Skeletal muscle tissue (tissue), 4 donors: ENCODE measurements around the gene OTOG. TPM values are rescaled to one million over a fixed set of nuclear protein-coding genes. Genes with fewer than 3 reads are reported as not detected.

Source experiments
- H3K27ac ChIP-seq: one replicate; pipeline ENCODE4 v1.7.0; 2013; ENCODE audit warnings: mild to moderate bottlenecking, low read depth, low read length, inconsistent platforms
- H3K27me3 ChIP-seq, 3 donors: one replicate each; pipeline ENCODE4 v1.7.0; 2013; ENCODE audit warnings: low read length in 3 of 3; ENCODE audit not compliant: control insufficient read depth in 3 of 3, insufficient read depth in 3 of 3
- H3K36me3 ChIP-seq, 3 donors: one replicate each; pipeline ENCODE4 v1.7.0; 2013; ENCODE audit warnings: low read length in 3 of 3; ENCODE audit not compliant: control insufficient read depth in 3 of 3, insufficient read depth in 3 of 3
- H3K4me1 ChIP-seq, 3 donors: one replicate each; pipeline ENCODE4 v1.7.0; 2013; ENCODE audit warnings: low read length in 3 of 3, mild to moderate bottlenecking in 3 of 3; ENCODE audit not compliant: control insufficient read depth in 3 of 3, insufficient read depth in 3 of 3
- H3K4me3 ChIP-seq, 3 donors: one replicate each; pipeline ENCODE4 v1.7.0; 2013; ENCODE audit warnings: low read length in 3 of 3
- H3K9ac ChIP-seq, 3 donors: one replicate each; pipeline ENCODE4 v1.7.0; 2013; ENCODE audit warnings: low read length in 3 of 3, mild to moderate bottlenecking in 3 of 3, moderate library complexity in 2 of 3, low read depth in 1 of 3
- H3K9me3 ChIP-seq, 3 donors: one replicate each; pipeline ENCODE4 v1.7.0; 2013; ENCODE audit warnings: low read length in 3 of 3; ENCODE audit not compliant: control insufficient read depth in 3 of 3
- total RNA-seq: library from RNA; depleted of rRNA; stranded (reverse); fragments of >200 nt; gene quantifications from one replicate; pipeline ENCODE4 v1.2.3, GENCODE V29; 2014
- donor health status: Osteomylitis.

Gene OTOG
- total RNA-seq, 1 donor from 2014 or later: under 0.01 TPM

DNA sequence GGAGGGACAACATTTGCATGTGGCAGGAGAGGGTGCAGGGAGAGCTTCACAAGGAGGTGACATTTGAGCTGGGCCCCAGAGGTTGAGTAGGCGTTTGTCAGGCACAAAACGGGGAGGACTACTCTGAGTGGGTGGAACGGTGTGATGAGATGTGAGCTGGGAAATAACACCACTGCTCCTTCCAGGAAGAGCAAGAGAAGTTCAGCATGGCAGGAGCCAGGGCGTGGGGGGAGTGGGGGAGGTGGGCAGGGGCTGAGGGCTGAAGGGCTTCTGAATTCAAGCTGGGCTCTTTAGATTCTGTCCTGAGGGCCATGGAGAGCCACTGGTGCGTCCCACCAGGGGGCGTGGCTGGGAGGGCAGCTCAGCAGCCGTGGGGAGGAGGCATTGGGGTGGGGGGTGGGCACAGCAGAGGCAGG lies 54.2 kb downstream of the OTOG start:
- no peak overlapping the region for H3K4me3 ChIP-seq
- no peak overlapping the region for H3K27ac ChIP-seq
- no peaks in the 10 kb centered on the region for H3K36me3 ChIP-seq
- H3K9me3 ChIP-seq: no peaks in the 10 kb centered on the region
- peaks cover under 1 to 16% (median 9%) of the 10 kb centered on the region in 3 donors for H3K4me1 ChIP-seq
- H3K27me3 ChIP-seq: no peaks in the 10 kb centered on the region
- H3K9ac ChIP-seq: no peak overlapping the region

DNA sequence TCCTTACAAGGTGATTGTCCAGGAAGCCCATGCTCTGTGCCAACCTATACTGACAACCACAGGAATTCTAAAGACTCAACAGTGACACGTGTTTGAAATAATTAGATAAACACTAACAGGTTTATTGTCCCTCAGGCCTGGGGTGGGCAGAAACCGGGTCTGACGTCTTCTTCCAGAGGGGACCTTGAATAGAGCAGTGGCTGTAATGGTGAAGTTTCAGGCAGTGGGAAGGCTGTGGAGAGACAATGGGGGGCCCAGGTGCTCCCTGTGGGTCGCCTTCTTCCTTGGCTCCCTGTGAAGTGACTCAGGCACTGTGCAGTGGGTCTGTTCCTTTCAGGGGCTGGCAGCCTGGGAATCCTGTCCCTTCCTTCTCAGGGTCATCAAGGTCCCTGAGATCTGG lies 54.6 kb downstream of the OTOG start:
- no peaks in the 10 kb centered on the region for H3K27me3 ChIP-seq

DNA sequence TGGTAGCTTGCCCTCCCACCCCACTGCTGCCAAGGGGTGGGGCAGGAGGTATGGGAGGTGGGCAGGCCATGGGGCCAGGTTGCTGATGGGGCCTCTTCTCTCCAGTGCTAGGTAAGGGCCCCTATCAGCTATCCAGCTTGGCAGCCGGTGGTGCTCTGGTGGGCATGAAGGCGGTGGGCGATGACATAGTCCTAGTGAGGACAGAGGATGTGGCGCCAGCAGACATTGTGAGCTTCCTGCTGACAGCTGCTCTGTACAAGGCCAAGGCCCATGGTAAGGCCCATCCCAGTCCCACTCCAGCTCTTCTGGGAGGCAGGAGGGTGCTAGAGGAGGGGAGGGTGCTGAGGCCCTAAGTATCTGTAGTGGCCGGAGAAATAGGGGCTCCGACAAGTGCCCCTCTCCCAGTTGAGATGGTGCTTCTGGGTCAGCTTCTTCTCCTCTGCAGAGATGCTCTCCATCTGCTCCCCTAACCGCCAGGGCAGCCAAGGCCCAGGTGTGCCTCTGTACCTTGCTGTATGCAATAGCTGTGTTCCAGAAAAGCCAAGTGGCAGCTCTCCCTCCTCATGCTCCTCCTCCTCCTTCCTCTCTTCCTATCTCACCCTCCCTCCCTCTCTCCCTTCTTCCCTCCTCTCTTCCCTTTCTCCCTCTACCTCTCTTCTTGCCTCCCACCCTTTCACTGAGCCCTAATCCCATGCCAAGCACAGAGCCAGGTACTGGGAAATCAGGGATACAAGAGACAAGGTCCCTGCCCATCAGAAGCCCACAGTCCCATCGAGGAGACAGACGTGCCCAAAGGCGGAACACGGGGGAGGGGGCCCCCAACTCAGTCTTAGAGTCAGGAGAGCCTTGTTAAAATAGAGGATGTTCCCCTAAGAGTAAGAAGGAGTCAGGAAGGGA lies 55.3 kb downstream of the OTOG start:
- Histone ChIP-seq H3K27ac (no peak overlapping the region), H3K36me3 (no peaks in the 10 kb centered on the region), H3K27me3 (no peaks in the 10 kb centered on the region), H3K9me3 (no peaks in the 10 kb centered on the region), H3K4me1 (peaks cover 4 to 21% (median 13%) of the 10 kb centered on the region in 3 donors), H3K9ac (peak overlapping the region in 1 of 3 donors; percentile 25), H3K4me3 (no peak overlapping the region)

More for the DNA sequence above, 54.6 kb downstream of the OTOG start:
- H3K9me3 ChIP-seq: no peaks in the 10 kb centered on the region
- no peak overlapping the region for H3K4me3 ChIP-seq
- peak overlapping the region in 1 of 3 donors; percentile 25 for H3K9ac ChIP-seq
- no peaks in the 10 kb centered on the region for H3K36me3 ChIP-seq
- H3K27ac ChIP-seq: no peak overlapping the region
- peaks cover 4 to 20% (median 13%) of the 10 kb centered on the region in 3 donors for H3K4me1 ChIP-seq

DNA sequence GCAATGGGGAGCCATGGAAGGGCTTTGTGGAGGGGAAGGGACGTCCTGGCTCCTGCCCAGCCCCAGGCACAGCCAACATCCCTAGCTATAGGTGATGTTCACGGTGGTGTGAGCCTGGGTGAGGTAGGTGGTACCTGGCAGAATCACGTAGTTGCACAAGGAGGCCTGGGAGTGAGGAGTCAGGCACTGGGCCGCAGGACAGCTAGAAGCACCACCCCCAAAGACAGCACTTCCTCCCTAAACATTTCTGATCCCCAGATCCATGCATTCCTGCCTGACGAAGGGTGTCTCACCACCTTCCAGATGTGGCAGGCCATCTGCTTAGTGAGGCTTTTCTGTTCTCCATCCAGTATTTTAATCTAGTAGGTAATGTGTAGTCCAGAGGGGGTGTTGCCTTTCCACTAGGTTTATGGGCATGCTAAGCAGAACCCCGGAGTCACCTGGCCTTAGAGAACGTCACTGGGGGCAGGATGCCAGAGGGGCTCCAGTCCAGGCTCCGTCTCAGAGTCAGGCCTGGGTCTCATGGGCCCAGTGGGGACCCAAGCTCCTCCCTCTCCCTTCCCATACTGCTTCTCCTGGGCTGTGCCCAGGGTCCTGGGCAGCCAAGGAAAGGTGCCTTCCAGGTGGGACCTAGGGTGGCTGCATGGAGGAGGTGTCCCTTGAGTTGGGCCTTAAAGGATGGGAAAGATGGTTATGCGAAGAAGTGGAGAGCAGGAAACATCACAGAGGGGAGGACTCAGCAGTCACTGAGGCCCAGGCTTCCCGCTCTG lies 56.2 kb downstream of the OTOG start:
- H3K9ac ChIP-seq: no peak overlapping the region
- H3K4me3 ChIP-seq: no peak overlapping the region
- no peak overlapping the region for H3K27ac ChIP-seq
- no peaks in the 10 kb centered on the region for H3K27me3 ChIP-seq
- H3K4me1 ChIP-seq: peaks cover 4 to 21% (median 13%) of the 10 kb centered on the region in 3 donors
- no peaks in the 10 kb centered on the region for H3K9me3 ChIP-seq
- no peaks in the 10 kb centered on the region for H3K36me3 ChIP-seq

DNA sequence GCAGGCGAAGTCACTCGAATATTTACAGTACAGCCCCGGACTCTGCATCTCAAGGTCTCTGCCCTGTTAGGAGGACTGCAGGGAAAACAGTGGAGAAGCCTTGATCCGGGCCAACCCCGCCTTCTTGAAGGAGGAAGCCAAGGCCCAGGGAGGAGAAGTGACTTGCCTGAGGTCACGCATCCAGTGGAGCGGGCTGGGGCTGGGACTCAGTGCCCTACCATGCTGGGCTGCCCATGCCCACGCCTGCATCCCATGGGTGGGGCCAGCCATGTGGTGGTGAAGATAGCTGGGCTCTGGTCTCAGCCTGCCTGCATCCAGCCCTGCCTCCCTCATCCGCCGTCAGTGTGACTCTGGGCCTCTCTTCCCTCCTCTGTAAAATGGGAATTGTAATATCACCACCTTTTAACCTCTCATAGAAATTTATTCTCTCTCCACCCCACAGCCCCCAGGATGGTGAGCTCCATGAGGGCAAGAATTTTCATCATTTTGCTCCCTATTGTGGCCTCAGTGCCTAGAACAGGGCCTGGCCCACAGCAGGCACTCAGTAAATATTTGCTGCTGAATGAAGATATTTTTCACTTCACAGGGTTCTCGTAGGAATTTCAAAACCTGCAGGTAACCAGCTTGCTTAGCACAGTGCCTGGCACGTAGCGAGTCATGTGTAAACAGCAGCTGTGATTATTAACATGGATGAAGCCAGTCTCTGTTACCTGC lies 57.3 kb downstream of the OTOG start:
- Histone ChIP-seq H3K9me3 (no peaks in the 10 kb centered on the region), H3K27ac (no peak overlapping the region), H3K4me3 (no peak overlapping the region), H3K36me3 (no peaks in the 10 kb centered on the region), H3K9ac (no peak overlapping the region), H3K4me1 (peaks cover 4 to 14% (median 13%) of the 10 kb centered on the region in 3 donors), H3K27me3 (no peaks in the 10 kb centered on the region)

DNA sequence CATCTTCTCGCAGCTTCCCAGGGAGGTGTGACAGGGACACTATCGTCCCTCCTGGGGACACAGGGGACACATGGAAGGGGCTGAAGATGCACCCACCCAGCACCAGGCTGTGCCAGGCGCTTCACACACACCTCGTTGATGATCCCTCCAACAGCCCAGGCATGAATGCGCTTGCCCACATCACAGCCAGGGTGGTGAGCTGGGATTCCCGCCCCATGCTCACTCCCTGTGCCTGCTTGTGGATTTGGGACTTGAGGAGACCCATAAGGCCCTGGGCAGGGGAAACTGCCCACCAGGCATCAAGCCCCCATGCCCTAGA lies 57.8 kb downstream of the OTOG start:
- Histone ChIP-seq H3K9ac (no peak overlapping the region), H3K36me3 (no peaks in the 10 kb centered on the region), H3K9me3 (no peaks in the 10 kb centered on the region), H3K4me3 (no peak overlapping the region), H3K27me3 (no peaks in the 10 kb centered on the region), H3K27ac (no peak overlapping the region), H3K4me1 (peaks cover 4 to 13% (median 13%) of the 10 kb centered on the region in 3 donors)

DNA sequence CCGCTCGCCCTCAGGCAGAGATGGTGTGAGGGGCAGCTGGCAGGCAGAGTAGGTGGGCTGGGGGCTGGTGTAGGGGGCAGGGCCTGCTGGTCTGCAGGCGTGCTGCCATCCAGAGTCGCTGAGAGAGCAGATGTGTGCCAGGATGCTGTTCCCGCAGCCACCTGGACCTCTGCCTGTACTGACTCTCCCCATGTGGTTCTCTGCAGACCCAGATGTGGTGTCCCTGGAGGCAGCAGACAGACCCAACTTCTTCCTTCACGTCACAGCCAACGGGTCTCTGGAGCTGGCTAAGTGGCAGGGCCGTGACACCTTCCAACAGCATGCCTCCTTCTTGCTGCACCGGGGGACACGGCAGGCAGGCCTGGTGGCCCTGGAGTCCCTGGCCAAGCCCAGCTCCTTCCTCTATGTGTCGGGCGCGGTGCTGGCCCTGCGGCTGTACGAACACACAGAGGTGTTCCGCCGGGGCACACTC lies 58.6 kb downstream of the OTOG start:
- H3K36me3 ChIP-seq: no peaks in the 10 kb centered on the region
- no peaks in the 10 kb centered on the region for H3K27me3 ChIP-seq
- H3K27ac ChIP-seq: no peak overlapping the region
- no peak overlapping the region for H3K9ac ChIP-seq
- no peaks in the 10 kb centered on the region for H3K9me3 ChIP-seq
- H3K4me3 ChIP-seq: no peak overlapping the region
- H3K4me1 ChIP-seq: peaks cover 4 to 13% (median 13%) of the 10 kb centered on the region in 3 donors

DNA sequence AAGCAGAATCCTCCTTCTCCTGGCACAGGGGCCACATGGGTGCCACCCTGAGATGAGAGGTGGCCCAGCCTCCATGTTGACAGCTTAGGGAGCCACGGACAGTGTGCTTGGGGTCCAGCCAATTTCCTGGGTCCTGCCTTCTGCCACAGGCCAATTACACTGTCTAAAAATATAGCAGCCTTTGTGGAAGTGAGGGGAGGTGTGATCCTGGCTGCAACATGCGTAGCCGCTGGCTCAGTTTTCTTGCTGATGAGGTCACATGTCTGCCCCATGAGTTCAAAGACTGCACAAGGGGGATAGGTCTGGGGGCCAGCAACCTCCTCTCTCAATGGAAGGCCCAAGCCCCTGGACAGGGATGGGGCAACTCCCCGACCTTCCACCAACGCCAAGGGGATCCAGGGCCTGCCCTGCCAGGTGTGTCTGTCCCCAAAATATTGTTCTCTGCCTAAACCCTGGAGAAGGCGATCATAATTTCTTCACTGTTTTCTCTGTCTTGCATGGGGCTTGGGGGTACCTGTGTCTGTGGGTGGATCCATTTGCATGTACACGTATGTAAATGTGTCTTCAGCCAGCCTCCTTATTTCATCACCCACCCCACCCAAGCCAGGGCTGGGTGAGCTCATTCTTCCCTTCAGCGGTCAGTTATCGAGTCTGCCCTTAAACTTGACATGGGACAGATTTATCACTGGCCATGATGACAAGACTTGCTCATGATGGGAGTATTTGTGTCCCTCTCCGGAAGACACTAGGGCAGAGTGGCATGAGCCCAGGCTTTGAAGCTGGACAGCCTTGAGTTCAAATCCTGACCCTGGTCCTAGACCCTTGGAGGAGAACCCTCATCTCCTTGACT lies 59.4 kb downstream of the OTOG start:
- Histone ChIP-seq H3K4me3 (no peak overlapping the region), H3K9ac (no peak overlapping the region), H3K9me3 (no peaks in the 10 kb centered on the region), H3K27ac (no peak overlapping the region), H3K4me1 (peaks cover 4 to 10% (median 8%) of the 10 kb centered on the region in 3 donors), H3K36me3 (no peaks in the 10 kb centered on the region), H3K27me3 (no peaks in the 10 kb centered on the region)

DNA sequence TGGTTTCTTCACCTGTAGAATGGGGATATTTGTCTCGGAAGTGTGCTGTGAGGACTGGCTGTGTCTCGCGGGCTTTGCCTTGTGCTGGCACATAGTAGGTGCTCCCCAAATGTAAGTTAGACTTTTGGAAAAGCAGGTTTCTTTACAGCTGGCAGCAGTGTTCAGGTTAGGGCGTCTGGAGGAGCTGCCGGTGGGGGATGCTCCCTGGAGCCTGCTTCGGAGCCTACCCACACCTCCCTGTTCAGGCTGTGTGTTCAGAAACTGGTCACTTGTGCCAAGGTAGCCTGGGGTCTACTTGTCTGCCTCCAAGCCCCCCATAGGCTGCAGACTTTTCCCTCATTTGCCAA lies 60.0 kb downstream of the OTOG start:
- H3K27ac ChIP-seq: no peak overlapping the region
- H3K36me3 ChIP-seq: no peaks in the 10 kb centered on the region
- H3K4me1 ChIP-seq: peaks cover 4 to 10% (median 8%) of the 10 kb centered on the region in 3 donors
- H3K9ac ChIP-seq: no peak overlapping the region
- no peak overlapping the region for H3K4me3 ChIP-seq
- no peaks in the 10 kb centered on the region for H3K27me3 ChIP-seq
- no peaks in the 10 kb centered on the region for H3K9me3 ChIP-seq
